HK-2 (cell line): Measurements from ENCODE around the gene ZMYND15.

Experiments used
- DNase-seq: peaks from one replicate; pipeline ENCODE4 v3.0.0-alpha.2; 2018; ENCODE audit not compliant: unreplicated experiment

Gene ZMYND15

GRCh38 chr17:4715063-4715744 lies 24.4 kb upstream of the ZMYND15 start:
- DNase-seq, result no peak

- no peak for DNase-seq
Observed at GRCh38 chr17:4716081-4716480, 23.6 kb upstream of the ZMYND15 start.

- DNase-seq, result no peak
Observed at GRCh38 chr17:4717791-4718190, 21.8 kb upstream of the ZMYND15 start.

GRCh38 chr17:4718276-4718675 lies 21.4 kb upstream of the ZMYND15 start:
- DNase-seq, result no peak

- no peak for DNase-seq
Observed at GRCh38 chr17:4719146-4719545, 20.5 kb upstream of the ZMYND15 start.

GRCh38 chr17:4719684-4720221 lies 19.9 kb upstream of the ZMYND15 start:
- DNase-seq, result no peak

- no peak for DNase-seq
Observed at GRCh38 chr17:4720787-4721186, 18.8 kb upstream of the ZMYND15 start.

- peak; percentile 64 for DNase-seq
Observed at GRCh38 chr17:4721203-4722135, 18.2 kb upstream of the ZMYND15 start.

GRCh38 chr17:4722678-4723240 lies 16.9 kb upstream of the ZMYND15 start:
- no peak for DNase-seq

- DNase-seq, result no peak
Observed at GRCh38 chr17:4724650-4725049, 15.0 kb upstream of the ZMYND15 start.

- no peak for DNase-seq
Observed at GRCh38 chr17:4725646-4726310, 13.9 kb upstream of the ZMYND15 start.

- no peak for DNase-seq
Observed at GRCh38 chr17:4728124-4728523, 11.5 kb upstream of the ZMYND15 start.

- no peak for DNase-seq
Observed at GRCh38 chr17:4733073-4733531, 6.5 kb upstream of the ZMYND15 start.

- no peak for DNase-seq
Observed at GRCh38 chr17:4734857-4735475, 4.7 kb upstream of the ZMYND15 start.

GRCh38 chr17:4735876-4736651 lies 3.6 kb upstream of the ZMYND15 start:
- no peak for DNase-seq

GRCh38 chr17:4738136-4739121 lies 1.2 kb upstream of the ZMYND15 start:
- DNase-seq, result no peak

- no peak for DNase-seq
Observed at GRCh38 chr17:4740025-4740351, 355 bp downstream of the ZMYND15 start.

GRCh38 chr17:4740584-4740983 lies 951 bp downstream of the ZMYND15 start:
- no peak for DNase-seq

GRCh38 chr17:4741544-4741943 lies 1.9 kb downstream of the ZMYND15 start:
- no peak for DNase-seq
